Measurements from ENCODE around the gene KLC1.

DNA sequence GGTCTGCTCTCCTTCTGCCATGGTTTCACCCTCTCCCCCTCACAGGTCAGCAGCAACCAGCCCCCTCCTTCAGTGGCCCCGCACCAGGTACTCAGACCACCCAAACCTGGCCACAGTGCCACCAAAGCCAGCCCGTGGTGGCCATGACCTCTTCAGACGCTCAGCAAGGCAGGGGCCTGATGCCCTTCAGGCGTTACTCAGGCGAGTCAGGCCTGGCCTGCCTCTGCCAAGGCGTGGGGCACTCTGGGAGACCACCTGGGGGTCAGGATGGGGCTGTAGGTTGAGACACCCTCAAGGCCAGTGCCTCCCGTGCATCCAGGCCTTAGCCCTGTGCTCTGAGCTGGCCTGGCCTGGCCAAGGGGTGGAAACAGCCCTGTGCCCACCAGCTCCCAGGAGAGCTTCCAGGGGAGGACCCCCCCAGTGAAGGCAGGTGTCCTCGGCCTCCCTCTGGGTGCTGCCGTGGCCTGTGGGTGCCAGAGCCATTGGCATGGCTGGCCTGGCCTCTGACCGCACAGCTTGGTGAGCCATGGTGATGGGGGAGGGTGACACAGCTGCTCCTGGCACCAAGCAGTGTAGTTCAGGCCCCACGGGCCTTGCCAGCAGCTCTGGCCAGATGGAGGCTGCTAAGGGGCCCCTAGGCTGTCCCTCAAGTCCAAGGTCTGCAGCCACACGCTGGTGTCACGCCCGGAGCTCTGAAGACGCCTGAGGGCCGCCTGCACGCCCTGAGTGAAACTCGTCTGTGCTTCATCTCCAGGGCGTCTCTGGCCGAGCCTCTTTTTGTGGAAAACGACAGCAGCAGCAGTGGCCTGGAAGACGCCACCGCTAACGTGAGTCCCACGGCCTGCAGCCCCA lies 71.1 kb downstream of the KLC1 start:
- TF ChIP-seq POLR2A (IDR thresholded peaks at IDR 0.05): no peak
- TF ChIP-seq, protein P1, sequence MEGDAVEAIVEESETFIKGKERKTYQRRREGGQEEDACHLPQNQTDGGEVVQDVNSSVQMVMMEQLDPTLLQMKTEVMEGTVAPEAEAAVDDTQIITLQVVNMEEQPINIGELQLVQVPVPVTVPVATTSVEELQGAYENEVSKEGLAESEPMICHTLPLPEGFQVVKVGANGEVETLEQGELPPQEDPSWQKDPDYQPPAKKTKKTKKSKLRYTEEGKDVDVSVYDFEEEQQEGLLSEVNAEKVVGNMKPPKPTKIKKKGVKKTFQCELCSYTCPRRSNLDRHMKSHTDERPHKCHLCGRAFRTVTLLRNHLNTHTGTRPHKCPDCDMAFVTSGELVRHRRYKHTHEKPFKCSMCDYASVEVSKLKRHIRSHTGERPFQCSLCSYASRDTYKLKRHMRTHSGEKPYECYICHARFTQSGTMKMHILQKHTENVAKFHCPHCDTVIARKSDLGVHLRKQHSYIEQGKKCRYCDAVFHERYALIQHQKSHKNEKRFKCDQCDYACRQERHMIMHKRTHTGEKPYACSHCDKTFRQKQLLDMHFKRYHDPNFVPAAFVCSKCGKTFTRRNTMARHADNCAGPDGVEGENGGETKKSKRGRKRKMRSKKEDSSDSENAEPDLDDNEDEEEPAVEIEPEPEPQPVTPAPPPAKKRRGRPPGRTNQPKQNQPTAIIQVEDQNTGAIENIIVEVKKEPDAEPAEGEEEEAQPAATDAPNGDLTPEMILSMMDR (IDR thresholded peaks at IDR 0.05): no peak

Measured in heart left ventricle (tissue), 13 donors.